GM13977 (cell line): ENCODE data around the gene NPHP1.
"Not testable (repeated sequence)": the region's sequence is repeated elsewhere in the genome, so short reads cannot be mapped to it uniquely, and the experiment has no call there.

ENCODE experiments used
- DNase-seq: peaks from one replicate; pipeline ENCODE4 v3.0.0; 2012; ENCODE audit warnings: low spot score
- in situ Hi-C: fragments of 300-500 bp; cut with MboI; formaldehyde crosslinking; loops from one replicate; pipeline ENCODE4 v1.12.0; 2022; ENCODE audit warnings: low sequenced_read_pairs, low pct_unique_long_range_greater_than_20kb, mixed read lengths, inconsistent platforms; ENCODE audit not compliant: unreplicated experiment
- TF ChIP-seq, protein P1 (sequence below): IDR thresholded peaks from 2 replicates; pipeline ENCODE4 v1.5.1; 2012; ENCODE audit warnings: mild to moderate bottlenecking, control low read depth; ENCODE audit not compliant: insufficient read depth; ENCODE audit errors: extremely low read depth, missing control alignments

Gene NPHP1

DNA sequence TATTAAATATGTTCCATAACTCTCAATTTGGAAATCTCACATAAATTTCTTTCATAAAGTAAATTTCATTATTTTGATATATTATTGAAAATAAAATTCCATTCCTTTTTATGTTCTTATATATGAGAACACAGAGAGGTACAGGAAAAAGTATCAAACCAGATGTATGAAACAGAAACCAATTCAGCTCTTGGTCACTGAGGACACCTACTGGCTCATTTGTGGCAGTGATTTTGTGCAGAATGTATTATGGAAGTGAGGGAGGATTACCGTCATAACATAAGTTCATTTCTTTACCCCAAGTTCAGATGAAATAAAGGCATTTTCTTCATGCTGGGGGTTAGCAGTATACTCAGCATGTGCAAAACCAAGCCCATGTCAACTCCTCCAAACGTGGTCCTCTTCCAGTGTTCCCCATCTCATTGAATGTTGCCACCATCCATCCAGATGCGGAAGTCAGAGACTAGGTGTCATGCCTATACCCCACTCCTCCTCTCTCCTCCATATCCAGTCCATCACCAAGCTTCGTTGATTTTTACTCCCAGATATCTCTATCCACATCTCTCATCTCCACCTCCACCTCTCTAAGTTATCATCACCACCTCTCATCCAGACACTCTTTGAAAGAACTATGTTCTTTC is 47.5 kb downstream of the NPHP1 start:
- peak; percentile 49 for DNase-seq
- in situ Hi-C loops: no loop called here
- TF ChIP-seq, protein P1, sequence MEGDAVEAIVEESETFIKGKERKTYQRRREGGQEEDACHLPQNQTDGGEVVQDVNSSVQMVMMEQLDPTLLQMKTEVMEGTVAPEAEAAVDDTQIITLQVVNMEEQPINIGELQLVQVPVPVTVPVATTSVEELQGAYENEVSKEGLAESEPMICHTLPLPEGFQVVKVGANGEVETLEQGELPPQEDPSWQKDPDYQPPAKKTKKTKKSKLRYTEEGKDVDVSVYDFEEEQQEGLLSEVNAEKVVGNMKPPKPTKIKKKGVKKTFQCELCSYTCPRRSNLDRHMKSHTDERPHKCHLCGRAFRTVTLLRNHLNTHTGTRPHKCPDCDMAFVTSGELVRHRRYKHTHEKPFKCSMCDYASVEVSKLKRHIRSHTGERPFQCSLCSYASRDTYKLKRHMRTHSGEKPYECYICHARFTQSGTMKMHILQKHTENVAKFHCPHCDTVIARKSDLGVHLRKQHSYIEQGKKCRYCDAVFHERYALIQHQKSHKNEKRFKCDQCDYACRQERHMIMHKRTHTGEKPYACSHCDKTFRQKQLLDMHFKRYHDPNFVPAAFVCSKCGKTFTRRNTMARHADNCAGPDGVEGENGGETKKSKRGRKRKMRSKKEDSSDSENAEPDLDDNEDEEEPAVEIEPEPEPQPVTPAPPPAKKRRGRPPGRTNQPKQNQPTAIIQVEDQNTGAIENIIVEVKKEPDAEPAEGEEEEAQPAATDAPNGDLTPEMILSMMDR: peak; percentile 81

DNA sequence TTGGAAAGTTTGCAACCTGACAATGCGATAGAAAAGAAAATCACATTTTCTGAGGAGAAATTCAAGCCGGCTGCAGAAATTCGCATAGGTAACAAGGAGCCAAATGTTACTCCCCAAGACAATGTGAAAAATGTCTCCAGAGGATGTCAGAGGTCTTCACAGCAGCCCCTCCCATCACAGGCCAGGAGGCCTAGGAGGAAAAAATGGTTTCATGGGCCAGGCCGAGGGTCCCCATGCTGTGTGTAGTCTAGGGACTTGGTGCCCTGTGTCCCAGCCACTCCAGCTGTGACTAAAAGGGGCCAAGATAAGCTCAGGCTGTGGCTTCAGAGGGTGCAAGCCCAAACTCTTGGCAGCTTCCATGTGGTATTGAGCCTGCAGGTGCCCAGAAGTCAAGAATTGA is 50.0 kb downstream of the NPHP1 start:
- DNase-seq: not testable (repeated sequence)

DNA sequence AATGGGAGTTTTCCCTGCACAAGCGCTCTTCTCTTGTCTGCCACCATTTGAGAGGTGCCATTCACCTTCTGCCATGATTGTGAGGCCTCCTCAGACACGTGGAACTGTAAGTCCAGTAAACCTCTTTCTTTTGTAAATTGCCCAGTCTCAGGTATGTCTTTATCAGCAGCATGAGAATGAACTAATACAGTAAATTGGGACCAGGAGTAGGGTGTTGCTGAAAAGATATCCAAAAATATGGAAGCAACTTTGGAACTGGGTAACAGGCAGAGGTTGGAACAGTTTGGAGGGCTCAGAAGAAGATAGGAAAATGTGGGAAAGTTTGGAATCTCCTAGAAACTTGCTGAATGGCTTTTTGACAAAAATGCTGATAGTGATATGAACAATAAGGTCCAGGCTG is 50.6 kb downstream of the NPHP1 start:
- in situ Hi-C loops, DNase-seq: not testable (repeated sequence)

More for the DNA sequence above, 50.0 kb downstream of the NPHP1 start:
- in situ Hi-C loops: not testable (repeated sequence)

DNA sequence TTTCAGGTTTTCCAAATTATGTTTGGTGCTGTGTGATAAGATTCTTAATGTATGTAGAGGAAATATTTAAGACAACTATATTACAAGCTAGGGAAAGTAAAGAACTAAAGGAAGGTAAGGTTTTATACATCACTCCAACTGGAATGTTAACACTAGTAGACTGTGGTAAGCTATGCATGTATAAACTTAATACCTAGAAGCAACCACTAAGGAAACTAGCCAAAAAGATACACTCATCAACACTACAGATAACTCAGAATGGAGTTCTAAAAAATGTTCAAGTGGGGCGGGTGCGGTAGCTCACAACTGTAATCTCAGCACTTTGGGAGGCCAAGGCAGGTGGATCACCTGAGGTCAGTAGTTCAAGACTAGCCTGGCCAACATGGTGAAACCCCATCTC is 51.4 kb downstream of the NPHP1 start:
- TF ChIP-seq, protein P1: no peak
- in situ Hi-C loops: no loop called here
- no peak for DNase-seq

DNA sequence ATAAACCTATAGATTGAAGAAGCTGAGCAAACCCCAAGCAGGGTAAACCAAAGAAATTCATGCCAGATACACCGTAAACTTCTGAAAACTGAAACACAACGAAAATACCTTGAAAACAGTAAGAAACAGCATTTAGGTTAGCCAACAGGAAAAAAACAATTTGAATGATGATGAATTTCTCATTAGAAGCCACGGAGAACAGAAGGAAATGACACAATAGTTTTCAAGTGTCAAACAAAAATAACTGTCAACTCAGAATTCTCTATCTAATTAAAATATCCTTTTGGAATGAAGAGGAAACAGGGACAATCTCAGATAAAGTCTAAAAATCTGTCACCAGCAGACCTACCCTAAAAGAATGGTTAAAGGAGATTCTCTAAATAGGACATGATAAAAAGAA is 51.9 kb downstream of the NPHP1 start:
- no peak for DNase-seq
- TF ChIP-seq, protein P1: no peak
- in situ Hi-C loops: no loop called here

DNA sequence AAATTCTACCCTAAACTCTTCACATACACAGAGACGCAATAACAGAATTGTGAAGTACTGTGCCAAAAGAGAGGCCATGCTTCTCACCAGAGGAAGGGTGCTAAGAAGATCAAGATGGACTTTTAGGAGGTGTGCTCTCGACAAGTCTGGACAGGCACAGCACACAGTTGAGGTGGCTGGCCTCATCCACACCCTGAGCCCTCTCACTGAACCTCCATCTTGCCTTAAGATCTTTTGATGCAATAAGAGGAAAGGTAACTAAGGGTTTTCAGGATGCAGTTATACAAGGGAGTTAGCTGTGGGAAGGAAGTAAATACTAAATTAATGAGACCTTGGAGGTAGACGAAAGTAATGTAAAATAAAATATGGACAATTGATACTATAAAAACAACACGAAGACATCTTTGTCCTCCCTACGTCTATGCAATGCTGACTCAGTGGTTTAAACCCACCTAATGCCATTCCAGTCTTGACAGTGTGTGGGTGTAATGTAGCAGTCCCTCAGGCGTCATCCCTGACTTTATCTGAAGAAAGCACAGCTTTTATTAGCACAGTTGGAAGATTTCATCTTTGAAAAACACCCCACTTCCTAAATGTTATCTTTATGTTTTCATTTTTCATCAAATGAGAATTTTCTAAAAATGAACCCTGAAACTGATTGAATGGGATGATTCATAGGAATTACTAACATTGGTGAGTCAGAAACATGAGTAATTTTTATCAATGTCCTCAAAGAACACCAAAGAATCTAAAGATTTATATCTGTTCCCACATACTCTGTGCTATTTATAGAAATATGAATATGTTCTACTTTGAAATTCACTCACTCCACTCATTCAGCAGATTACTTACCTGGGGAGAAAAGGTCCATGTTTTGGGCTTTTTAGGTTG is 55.2 kb downstream of the NPHP1 start:
- no peak for DNase-seq
- TF ChIP-seq, protein P1: no peak
- in situ Hi-C loops: no loop called here

DNA sequence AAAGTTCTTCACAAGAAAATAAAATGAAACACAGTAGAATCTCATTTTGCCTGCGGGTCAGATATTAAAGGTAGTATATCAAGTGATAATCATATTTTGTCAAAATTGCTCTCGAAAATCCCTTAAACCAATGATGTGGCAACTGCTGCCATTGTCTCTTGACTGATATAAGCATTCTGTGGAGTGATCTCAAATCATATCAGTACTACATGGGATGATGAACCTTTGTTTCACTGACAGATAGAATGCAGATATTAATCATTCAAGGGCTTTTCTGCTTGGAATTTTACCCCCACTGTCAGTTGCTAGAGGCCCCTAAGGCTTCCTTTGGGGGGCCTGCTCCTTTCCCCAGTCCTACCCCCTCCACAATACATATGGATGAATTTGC is 57.9 kb downstream of the NPHP1 start:
- in situ Hi-C loops: no loop called here
- no peak for DNase-seq
- TF ChIP-seq, protein P1: no peak
